ENCODE results near the gene TRAPPC10. TPM values are rescaled to one million over a fixed set of nuclear protein-coding genes. Genes with fewer than 3 reads are reported as not detected.

The TRAPPC10 gene
- total RNA-seq, 1 donor from 2014 or later = 41.7 TPM

- Mint-ChIP-seq H3K27ac (ENCODE audit: unreplicated experiment) (peak overlapping the region; percentile 56), H3K36me3 (ENCODE audit: unreplicated experiment) (peaks cover 42% of the 10 kb centered on the region), H3K27me3 (ENCODE audit: unreplicated experiment) (no peaks in the 10 kb centered on the region), H3K4me1 (ENCODE audit: unreplicated experiment) (peaks cover 37% of the 10 kb centered on the region), H3K4me3 (ENCODE audit: unreplicated experiment) (no peak overlapping the region), H3K9me3 (ENCODE audit: unreplicated experiment) (no peaks in the 10 kb centered on the region)
- no peak for TF ChIP-seq CTCF (IDR thresholded peaks at IDR 0.05)
- no peak for DNase-seq (ENCODE audit: extremely low spot score, unreplicated experiment)
These were observed 46.0 kb downstream of the TRAPPC10 start for GRCh38 chr21:44057960-44058651.

- no peak for DNase-seq (ENCODE audit: extremely low spot score, unreplicated experiment)
- H3K4me1 Mint-ChIP-seq (ENCODE audit: unreplicated experiment) = peaks cover 35% of the 10 kb centered on the region
- no peaks in the 10 kb centered on the region for H3K27me3 Mint-ChIP-seq (ENCODE audit: unreplicated experiment)
- H3K9me3 Mint-ChIP-seq (ENCODE audit: unreplicated experiment) = no peaks in the 10 kb centered on the region
- TF ChIP-seq CTCF (IDR thresholded peaks at IDR 0.05) = no peak
- H3K36me3 Mint-ChIP-seq (ENCODE audit: unreplicated experiment) = peaks cover 44% of the 10 kb centered on the region
- no peak overlapping the region for H3K4me3 Mint-ChIP-seq (ENCODE audit: unreplicated experiment)
- H3K27ac Mint-ChIP-seq (ENCODE audit: unreplicated experiment) = peak overlapping the region; percentile 56
These were observed 46.5 kb downstream of the TRAPPC10 start for GRCh38 chr21:44058652-44058964.

- Mint-ChIP-seq H3K4me1 (ENCODE audit: unreplicated experiment) (peaks cover 31% of the 10 kb centered on the region), H3K36me3 (ENCODE audit: unreplicated experiment) (peaks cover 45% of the 10 kb centered on the region), H3K27ac (ENCODE audit: unreplicated experiment) (no peak overlapping the region), H3K4me3 (ENCODE audit: unreplicated experiment) (no peak overlapping the region), H3K9me3 (ENCODE audit: unreplicated experiment) (no peaks in the 10 kb centered on the region), H3K27me3 (ENCODE audit: unreplicated experiment) (no peaks in the 10 kb centered on the region)
- TF ChIP-seq CTCF (IDR thresholded peaks at IDR 0.05) = no peak
- no peak for DNase-seq (ENCODE audit: extremely low spot score, unreplicated experiment)
These were observed 46.9 kb downstream of the TRAPPC10 start for GRCh38 chr21:44058981-44059380.

GRCh38 chr21:44059710-44060109 lies 47.6 kb downstream of the TRAPPC10 start:
- Mint-ChIP-seq H3K9me3 (ENCODE audit: unreplicated experiment) (no peaks in the 10 kb centered on the region), H3K27me3 (ENCODE audit: unreplicated experiment) (no peaks in the 10 kb centered on the region), H3K4me1 (ENCODE audit: unreplicated experiment) (peaks cover 24% of the 10 kb centered on the region), H3K36me3 (ENCODE audit: unreplicated experiment) (peaks cover 46% of the 10 kb centered on the region), H3K27ac (ENCODE audit: unreplicated experiment) (peak overlapping the region; percentile 23), H3K4me3 (ENCODE audit: unreplicated experiment) (no peak overlapping the region)
- DNase-seq (ENCODE audit: extremely low spot score, unreplicated experiment) = no peak
- no peak for TF ChIP-seq CTCF (IDR thresholded peaks at IDR 0.05)

GRCh38 chr21:44062380-44062779 lies 50.3 kb downstream of the TRAPPC10 start:
- Mint-ChIP-seq H3K27me3 (ENCODE audit: unreplicated experiment) (no peaks in the 10 kb centered on the region), H3K9me3 (ENCODE audit: unreplicated experiment) (no peaks in the 10 kb centered on the region), H3K4me1 (ENCODE audit: unreplicated experiment) (peaks cover 11% of the 10 kb centered on the region), H3K4me3 (ENCODE audit: unreplicated experiment) (no peak overlapping the region), H3K36me3 (ENCODE audit: unreplicated experiment) (peaks cover 45% of the 10 kb centered on the region), H3K27ac (ENCODE audit: unreplicated experiment) (no peak overlapping the region)
- DNase-seq (ENCODE audit: extremely low spot score, unreplicated experiment) = no peak
- TF ChIP-seq CTCF (IDR thresholded peaks at IDR 0.05) = no peak
